Adrenal gland (tissue), 5 donors: ENCODE measurements around the gene HNRNPA1.

Experiments
- POLR2A ChIP-seq, 2 donors: fragments of 450-650 bp; IDR thresholded peaks; one replicate each; pipeline ENCODE4 v1.6.1; 2017; ENCODE audit warnings: antibody characterized with exemption in 2 of 2, mild to moderate bottlenecking in 2 of 2, moderate library complexity in 1 of 2
- TF ChIP-seq, protein P1 (sequence below), 6 experiments: fragments of 450-650 bp in 4 of 6; fragments of 200-600 bp in 2 of 6; sonication (generic) in 1 of 6; IDR thresholded peaks; 1 replicate in 5 of 6; 2 replicates in 1 of 6; pipeline versions ENCODE4 v1.5.1 to v1.8.0; 2016 to 2021; ENCODE audit warnings: antibody characterized with exemption in 6 of 6, mild to moderate bottlenecking in 2 of 6, moderate library complexity in 1 of 6
- donor health status: DM: no; HTN: no; CAD: no.

DNA sequence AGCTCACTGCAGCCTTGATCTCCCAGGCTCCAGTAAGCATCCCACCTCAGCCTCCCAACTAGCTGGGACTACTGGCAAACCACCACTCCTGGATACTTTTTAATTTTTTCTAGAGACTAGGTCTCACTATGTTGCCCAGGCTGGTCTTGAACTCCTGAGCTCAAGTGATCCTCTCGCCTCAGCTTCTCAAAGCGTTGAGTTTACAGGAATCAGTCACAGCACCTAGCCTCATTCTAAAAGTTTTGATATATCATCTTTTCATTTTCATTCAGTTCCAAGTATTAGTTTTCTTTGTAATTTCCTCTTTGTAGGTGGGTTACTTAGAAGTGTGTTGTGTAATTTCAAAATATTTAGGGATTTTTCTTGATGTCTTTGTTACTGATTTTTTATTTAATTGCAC, 10.2 kb upstream of the HNRNPA1 start:
- TF ChIP-seq POLR2A (IDR thresholded peaks at IDR 0.05): no peak
- TF ChIP-seq, protein P1, sequence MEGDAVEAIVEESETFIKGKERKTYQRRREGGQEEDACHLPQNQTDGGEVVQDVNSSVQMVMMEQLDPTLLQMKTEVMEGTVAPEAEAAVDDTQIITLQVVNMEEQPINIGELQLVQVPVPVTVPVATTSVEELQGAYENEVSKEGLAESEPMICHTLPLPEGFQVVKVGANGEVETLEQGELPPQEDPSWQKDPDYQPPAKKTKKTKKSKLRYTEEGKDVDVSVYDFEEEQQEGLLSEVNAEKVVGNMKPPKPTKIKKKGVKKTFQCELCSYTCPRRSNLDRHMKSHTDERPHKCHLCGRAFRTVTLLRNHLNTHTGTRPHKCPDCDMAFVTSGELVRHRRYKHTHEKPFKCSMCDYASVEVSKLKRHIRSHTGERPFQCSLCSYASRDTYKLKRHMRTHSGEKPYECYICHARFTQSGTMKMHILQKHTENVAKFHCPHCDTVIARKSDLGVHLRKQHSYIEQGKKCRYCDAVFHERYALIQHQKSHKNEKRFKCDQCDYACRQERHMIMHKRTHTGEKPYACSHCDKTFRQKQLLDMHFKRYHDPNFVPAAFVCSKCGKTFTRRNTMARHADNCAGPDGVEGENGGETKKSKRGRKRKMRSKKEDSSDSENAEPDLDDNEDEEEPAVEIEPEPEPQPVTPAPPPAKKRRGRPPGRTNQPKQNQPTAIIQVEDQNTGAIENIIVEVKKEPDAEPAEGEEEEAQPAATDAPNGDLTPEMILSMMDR (IDR thresholded peaks at IDR 0.05): no peak
